Measurements from ENCODE around the gene AGMO.

- TF ChIP-seq CTCF (IDR thresholded peaks at IDR 0.05 in 4 of 5, conservative IDR thresholded peaks at IDR 0.05 in 1 of 5) (no peak), POLR2A (IDR thresholded peaks at IDR 0.05) (no peak)
Observed at GRCh38 chr7:15239801-15240200, 322.0 kb downstream of the AGMO start.
